HG02678 (cell line): ENCODE results near the gene MTARC2.

Source experiments
- ATAC-seq: cut with Tn5 transposase; IDR thresholded peaks from one replicate; pipeline ENCODE4 v1.9.1; 2021; ENCODE audit warnings: mild to moderate bottlenecking, moderate library complexity; ENCODE audit not compliant: unreplicated experiment

MTARC2 gene

DNA sequence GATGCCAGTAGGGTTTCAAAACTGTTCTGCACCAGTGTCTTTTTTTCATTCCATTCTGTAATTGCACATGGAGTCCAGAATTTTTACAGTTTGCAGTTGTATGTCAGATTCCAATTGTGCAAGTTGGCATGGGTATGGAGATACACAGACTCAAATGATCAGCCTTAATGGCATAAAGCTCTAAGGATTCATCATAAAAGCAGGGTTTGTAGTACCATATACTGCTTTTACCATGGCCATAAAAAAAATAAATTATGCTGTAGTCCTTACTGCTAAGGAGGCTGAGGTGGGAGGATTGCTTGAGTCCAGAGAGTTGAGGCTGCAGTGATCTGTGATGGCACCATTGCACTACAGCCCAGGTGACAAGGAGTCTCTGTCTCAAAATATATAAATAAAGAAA, 48.9 kb downstream of the MTARC2 start:
- ATAC-seq, result no peak

- ATAC-seq, result no peak
These were observed 49.4 kb downstream of the MTARC2 start for GRCh38 chr1:220797553-220797952.

DNA sequence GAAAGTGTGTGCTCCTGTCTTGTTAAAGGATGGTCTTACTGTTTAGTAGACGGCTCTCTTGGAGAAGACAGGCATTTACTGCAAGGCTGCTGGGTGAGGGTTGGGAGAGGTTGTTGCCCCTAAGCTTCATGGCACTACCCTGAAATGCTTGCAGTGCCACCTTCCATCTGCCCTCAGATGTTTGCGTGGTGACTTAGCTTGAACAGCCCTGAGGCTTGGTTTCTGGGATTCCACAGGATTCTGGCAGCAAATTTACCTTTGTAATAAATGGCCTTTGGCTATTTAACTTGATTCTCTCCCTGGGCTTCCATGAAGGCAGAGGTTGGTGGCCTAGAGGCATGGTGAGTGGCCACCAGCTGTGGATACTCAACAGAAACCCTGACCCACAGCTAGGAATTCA, 50.2 kb downstream of the MTARC2 start:
- ATAC-seq, result no peak

DNA sequence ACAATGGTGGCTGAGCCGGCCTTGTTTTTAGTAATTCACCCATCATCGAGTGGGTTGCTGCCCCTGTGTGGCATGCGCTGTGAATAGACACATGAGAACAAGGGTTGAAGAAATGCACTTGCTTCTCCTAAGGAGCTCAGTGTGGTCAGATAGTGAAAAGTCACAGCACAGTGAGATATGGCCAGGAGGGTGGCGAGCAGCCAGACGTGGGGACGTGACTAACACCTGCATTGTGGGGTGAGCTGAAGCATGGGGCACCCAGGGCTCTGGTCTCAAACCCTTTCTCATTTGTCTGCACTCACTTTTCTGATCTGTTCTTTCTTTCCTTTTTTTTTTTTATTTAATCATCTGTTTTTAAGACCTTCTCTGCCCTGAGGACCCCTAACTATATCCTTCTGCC, 52.1 kb downstream of the MTARC2 start:
- no peak for ATAC-seq

DNA sequence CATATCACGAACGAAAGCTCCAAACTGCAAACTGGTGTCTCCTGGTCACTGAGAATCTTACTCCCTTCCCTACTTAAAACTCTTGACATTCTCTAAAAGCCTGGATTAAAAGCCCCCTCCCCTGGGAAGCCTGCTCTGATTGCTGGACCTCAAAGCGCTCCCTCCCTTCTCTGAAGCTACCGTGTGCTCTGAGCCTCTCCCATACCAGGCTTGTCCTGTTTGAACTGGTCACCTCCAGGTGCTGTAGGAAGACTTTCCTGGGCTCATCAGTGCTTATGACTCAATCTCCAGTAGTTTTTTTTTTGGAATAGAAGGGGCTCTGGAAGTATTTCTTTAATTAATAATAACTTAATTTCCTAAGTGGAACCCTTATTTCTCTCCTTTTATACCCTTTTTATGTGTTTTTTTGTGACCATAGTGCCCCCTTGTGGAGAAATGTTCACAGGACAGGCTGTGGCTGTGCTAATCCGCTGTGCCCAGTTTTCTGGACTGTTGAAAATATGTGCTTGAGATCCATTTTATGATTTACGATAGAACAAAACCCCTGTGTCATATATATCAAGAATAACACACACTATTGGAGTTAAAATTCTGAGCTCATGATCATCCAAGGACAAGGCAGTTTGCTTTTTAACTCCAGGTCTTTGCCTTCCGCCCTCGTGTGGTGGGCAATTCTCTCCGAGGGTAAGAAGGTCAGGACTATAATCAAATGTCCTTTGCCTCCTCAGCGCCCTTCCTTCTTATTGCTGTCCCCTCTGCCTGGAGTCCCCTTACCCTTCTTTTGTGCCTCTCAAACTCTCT, 55.5 kb downstream of the MTARC2 start:
- ATAC-seq, result peak; percentile 60

- no peak for ATAC-seq
These were observed 56.1 kb downstream of the MTARC2 start for GRCh38 chr1:220804202-220804586.

GRCh38 chr1:220806408-220806807, 58.3 kb downstream of the MTARC2 start:
- no peak for ATAC-seq

GRCh38 chr1:220807726-220808125, 59.6 kb downstream of the MTARC2 start:
- ATAC-seq, result no peak

GRCh38 chr1:220808345-220809186, 60.4 kb downstream of the MTARC2 start:
- no peak for ATAC-seq

DNA sequence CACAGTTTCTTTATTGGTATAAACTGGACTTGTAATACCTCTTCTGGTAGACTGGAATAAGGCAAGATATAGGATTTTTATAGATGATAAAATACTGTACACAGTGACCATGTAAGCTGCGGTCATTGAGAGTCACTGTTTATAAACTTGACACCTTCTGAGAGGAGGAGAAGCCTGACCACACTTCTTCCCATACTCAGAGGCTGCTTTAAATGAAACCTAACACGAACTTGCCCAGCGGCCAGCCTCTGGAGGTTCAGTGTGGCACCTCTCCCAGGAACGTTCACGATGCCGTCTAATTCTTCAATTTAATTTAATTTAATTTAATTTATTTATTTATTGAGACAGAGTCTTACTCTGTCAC, 61.0 kb downstream of the MTARC2 start:
- ATAC-seq, result no peak

GRCh38 chr1:220809704-220810103, 61.6 kb downstream of the MTARC2 start:
- ATAC-seq, result peak; percentile 5

DNA sequence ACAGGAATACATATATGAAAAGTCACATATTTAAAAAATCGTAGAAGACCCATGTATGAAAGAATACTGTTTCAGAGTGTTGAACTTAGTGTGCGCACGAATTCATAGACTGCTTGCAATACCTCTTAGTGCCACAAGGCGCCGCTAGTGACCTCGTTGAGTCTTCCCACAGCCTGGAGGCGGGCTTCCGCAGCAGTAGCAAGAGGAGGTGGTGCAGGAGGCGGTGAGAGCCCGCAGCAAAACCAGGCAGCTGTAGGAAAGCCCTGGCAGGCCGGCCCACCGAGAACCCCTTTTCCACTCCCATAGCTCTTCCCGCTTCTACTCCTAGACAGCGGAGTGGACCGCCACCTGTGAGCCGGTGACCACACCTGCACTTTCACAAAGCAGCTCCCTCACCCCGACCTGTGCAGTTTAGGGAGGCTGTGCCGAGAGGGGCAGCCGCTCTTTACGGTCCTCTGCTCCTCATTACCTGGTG, 62.1 kb downstream of the MTARC2 start:
- peak; percentile 94 for ATAC-seq

GRCh38 chr1:220810963-220811362, 62.8 kb downstream of the MTARC2 start:
- ATAC-seq, result no peak

DNA sequence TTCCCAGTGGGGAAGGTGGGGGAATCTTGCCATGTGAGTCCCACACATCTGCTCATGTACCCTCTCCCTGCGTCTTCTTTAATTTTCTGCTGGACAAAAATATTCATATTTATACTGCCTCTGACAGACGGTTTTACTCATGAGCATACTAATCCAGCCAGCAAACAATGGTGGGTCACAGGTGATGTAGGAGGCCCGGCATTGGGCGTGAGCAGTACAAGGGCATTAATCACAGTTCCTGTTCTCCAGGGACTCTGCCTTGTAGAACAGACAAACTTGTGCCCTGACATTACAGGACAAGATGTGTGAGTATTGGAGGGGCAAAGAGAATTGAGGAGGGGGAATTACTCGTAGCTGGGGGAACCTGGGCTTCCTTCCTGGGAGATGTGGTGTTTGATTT, 63.6 kb downstream of the MTARC2 start:
- no peak for ATAC-seq

DNA sequence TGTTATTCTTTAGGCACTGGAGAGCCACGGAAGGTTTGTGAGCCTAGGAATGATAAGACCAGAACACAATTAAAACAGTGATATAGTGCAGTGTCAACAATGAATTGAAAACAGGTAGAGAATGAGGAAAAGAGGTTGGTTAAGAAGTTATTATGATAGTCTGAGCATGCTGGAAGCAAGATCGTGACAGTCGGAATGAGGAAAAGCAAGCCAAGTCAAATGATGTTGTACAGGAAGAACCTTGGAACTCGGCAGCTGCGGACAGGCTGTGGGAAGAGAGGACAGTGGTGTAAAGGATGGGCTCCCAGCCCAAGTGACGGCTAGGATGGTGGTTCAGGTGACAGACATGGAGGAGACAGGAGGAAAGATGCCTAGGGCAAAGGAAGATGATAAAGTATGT, 64.2 kb downstream of the MTARC2 start:
- no peak for ATAC-seq

DNA sequence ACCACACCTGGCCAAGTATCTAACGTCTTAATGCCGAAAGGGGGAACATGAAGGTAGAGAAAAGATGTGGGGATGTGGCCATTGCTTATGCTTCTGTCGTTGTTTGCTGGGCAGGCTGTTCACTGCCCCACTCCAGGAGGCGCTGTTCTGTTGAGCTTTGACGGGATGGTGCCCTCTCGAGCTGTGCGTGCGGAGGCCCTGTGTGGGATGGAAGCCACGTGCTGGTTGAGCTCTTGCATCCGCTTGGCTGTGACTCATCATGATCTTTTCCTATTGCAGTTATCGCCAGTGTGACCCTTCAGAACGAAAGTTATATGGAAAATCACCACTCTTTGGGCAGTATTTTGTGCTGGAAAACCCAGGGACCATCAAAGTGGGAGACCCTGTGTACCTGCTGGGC, 64.9 kb downstream of the MTARC2 start:
- no peak for ATAC-seq

DNA sequence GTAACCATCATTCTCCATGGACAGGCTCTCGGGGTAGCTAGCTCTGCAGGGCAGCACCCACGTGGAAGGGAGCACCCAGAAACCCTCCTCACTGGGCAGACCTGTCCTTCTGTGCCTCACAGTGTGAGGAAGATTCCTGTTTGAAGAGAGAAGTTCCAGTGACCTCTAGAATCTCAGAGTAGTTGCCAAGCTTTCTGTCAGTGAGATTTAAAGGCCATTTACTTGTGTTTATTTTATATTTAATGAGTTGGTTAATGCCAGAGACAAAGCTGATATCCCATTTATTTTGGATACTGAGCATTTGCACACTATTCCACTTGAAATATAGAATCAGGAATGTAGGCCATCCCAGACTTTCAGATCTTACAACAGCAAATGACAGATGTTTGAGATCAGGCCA, 67.3 kb downstream of the MTARC2 start:
- ATAC-seq, result no peak

- no peak for ATAC-seq
These were observed 69.8 kb downstream of the MTARC2 start for GRCh38 chr1:220817907-220818306.

DNA sequence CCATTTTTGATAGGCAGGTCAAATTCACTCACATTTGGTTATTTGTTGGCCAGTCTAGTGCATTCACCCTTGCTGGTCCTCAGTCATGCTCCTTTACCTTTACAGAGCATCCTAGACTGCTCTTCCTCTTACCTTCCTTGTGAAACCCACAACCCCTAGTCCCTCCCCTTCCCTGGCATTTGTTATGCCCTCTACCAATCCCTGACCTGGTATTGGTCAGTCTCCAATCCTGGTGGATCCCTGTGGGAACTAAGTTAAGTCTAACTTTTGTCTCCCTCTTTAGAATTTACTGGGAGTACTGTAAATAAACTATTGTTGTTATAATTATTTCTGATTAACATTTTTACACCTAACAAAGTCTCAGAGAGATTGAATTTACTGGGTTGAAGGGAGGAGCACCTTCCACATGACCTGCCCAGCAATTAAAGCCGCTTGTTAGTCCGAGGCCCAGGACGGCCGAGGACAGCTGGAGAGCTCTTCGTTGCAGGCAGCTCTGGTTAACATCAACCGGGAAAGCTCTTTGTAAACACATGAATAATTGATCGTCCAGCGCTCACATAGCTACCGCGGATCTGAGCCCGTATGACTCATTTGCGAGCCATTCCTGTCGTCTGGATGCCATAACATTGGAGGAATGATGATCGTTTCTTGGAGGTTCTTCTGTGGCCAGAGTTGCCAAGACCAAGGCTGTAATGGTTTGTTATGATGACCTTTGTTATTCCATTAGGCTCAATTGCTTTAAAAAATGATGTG, 70.5 kb downstream of the MTARC2 start:
- no peak for ATAC-seq

GRCh38 chr1:220819467-220820026, 71.4 kb downstream of the MTARC2 start:
- ATAC-seq, result no peak
